Fibroblast of lung (primary cell): Measurements from ENCODE around the gene A2M. TPM values are rescaled to one million over a fixed set of nuclear protein-coding genes. Genes with fewer than 3 reads are reported as not detected.

Experiments
- DNase-seq, 2 donors: peaks; one replicate each; pipeline versions ENCODE4 v3.0.0 to v3.0.0-alpha.2; 2010; ENCODE audit warnings: low read depth in 2 of 2
- H2AFZ ChIP-seq: 2 replicates; pipeline ENCODE4 v1.5.1; 2012; ENCODE audit warnings: low read length, control low read depth, inconsistent platforms
- H3K27ac ChIP-seq: 2 replicates; pipeline ENCODE4 v1.5.1; 2011; ENCODE audit warnings: low read length, control low read depth; ENCODE audit not compliant: insufficient read depth
- H3K27me3 ChIP-seq: 2 replicates; pipeline ENCODE4 v1.5.1; 2011; ENCODE audit warnings: mild to moderate bottlenecking, low read length; ENCODE audit not compliant: control insufficient read depth, insufficient read depth
- H3K36me3 ChIP-seq: 2 replicates; pipeline ENCODE4 v1.5.1; 2011; ENCODE audit warnings: low read length; ENCODE audit not compliant: control insufficient read depth, insufficient read depth
- H3K4me1 ChIP-seq: 2 replicates; pipeline ENCODE4 v1.5.1; 2011; ENCODE audit warnings: low read length; ENCODE audit not compliant: control insufficient read depth, insufficient read depth; ENCODE audit errors: extremely low read depth
- H3K4me2 ChIP-seq: 2 replicates; pipeline ENCODE4 v1.5.1; 2011; ENCODE audit warnings: low read length, control low read depth; ENCODE audit not compliant: insufficient read depth; ENCODE audit errors: extremely low read depth
- H3K4me3 ChIP-seq, 4 experiments: fragments of 200-600 bp in 1 of 4; sonication (generic) in 1 of 4; replicated peaks in 1 of 4; 2 replicates each; pipeline ENCODE4 v1.5.1; 2011 to 2016; ENCODE audit warnings: low read length in 4 of 4, low read depth in 3 of 4, mild to moderate bottlenecking in 3 of 4, control low read depth in 2 of 4, inconsistent platforms in 1 of 4, mixed read lengths in 1 of 4; ENCODE audit not compliant: insufficient read depth in 1 of 4; ENCODE audit errors: control extremely low read depth in 1 of 4
- H3K79me2 ChIP-seq: 2 replicates; pipeline ENCODE4 v1.5.1; 2012; ENCODE audit warnings: mild to moderate bottlenecking, low read length, inconsistent platforms; ENCODE audit not compliant: control insufficient read depth, insufficient read depth
- H3K9ac ChIP-seq: 2 replicates; pipeline ENCODE4 v1.5.1; 2011; ENCODE audit warnings: mild to moderate bottlenecking, low read length, control low read depth; ENCODE audit not compliant: insufficient read depth
- H3K9me3 ChIP-seq: 2 replicates; pipeline ENCODE4 v1.5.1; 2012; ENCODE audit warnings: low read depth, low read length; ENCODE audit not compliant: control insufficient read depth, insufficient read depth
- H4K20me1 ChIP-seq: 2 replicates; pipeline ENCODE4 v1.5.1; 2011; ENCODE audit warnings: low read length; ENCODE audit not compliant: control insufficient read depth, insufficient read depth; ENCODE audit errors: extremely low read depth
- CTCF ChIP-seq, 2 donors: IDR thresholded peaks in 1 of 2; conservative IDR thresholded peaks in 1 of 2; 1 replicate in 1 of 2; 2 replicates in 1 of 2; pipeline ENCODE4 v1.5.1; 2011 to 2012; ENCODE audit warnings: low read length in 2 of 2, control low read depth in 1 of 2, inconsistent platforms in 1 of 2, low read depth in 1 of 2, mild to moderate bottlenecking in 1 of 2
- EZH2 ChIP-seq: IDR thresholded peaks from 2 replicates; pipeline ENCODE4 v1.5.1; 2012; ENCODE audit warnings: low read length, control low read depth, mild to moderate bottlenecking; ENCODE audit errors: missing control alignments
- polyA plus RNA-seq, 2 donors: library from polyadenylated mRNA; depleted of rRNA in 1 of 2; stranded (reverse) in 1 of 2; unstranded in 1 of 2; fragments of >200 nt; gene quantifications; 2 replicates each; pipeline ENCODE4 v1.2.1, GENCODE V29; 2011 to 2012; ENCODE audit warnings: missing spikeins in 1 of 2
- total RNA-seq: library from RNA; depleted of rRNA; stranded (reverse); fragments of >200 nt; gene quantifications from 2 replicates; pipeline ENCODE4 v1.2.1, GENCODE V29; 2014

Gene A2M
- total and polyA plus RNA-seq, 2 donors (not counting 1 experiment from before 2014, with no cell fraction given): 95.0 to 300 TPM

GRCh38 chr12:9066183-9066623 is 49.5 kb downstream of the A2M start:
- Histone ChIP-seq H3K27ac (no peak overlapping the region), H3K4me2 (no peak overlapping the region), H3K36me3 (no peaks in the 10 kb centered on the region), H4K20me1 (no peaks in the 10 kb centered on the region), H3K27me3 (no peaks in the 10 kb centered on the region), H3K4me1 (no peaks in the 10 kb centered on the region), H3K79me2 (no peaks in the 10 kb centered on the region), H3K4me3 (no peak overlapping the region), H2AFZ (no peak overlapping the region), H3K9ac (no peak overlapping the region), H3K9me3 (no peaks in the 10 kb centered on the region)
- TF ChIP-seq CTCF (conservative IDR thresholded peaks at IDR 0.05 in 1 of 2, IDR thresholded peaks at IDR 0.05 in 1 of 2; ENCODE audit: low read depth in 1 of 2, low read length in 2 of 2) (no peak), EZH2 (no peak)
- DNase-seq: no peak

GRCh38 chr12:9065607-9065856 is 50.2 kb downstream of the A2M start:
- peak overlapping the region; percentile 12 for H3K9ac ChIP-seq
- no peaks in the 10 kb centered on the region for H3K4me1 ChIP-seq
- H3K27ac ChIP-seq: no peak overlapping the region
- H2AFZ ChIP-seq: peak overlapping the region; percentile 73
- H3K79me2 ChIP-seq: no peaks in the 10 kb centered on the region
- peak overlapping the region; percentile 61 for H3K4me2 ChIP-seq
- no peaks in the 10 kb centered on the region for H3K27me3 ChIP-seq
- no peaks in the 10 kb centered on the region for H3K9me3 ChIP-seq
- DNase-seq: no peak
- no peaks in the 10 kb centered on the region for H3K36me3 ChIP-seq
- H3K4me3 ChIP-seq: peak overlapping the region in 3 of 4 experiments; percentile 31 to 80 (median 36)
- no peaks in the 10 kb centered on the region for H4K20me1 ChIP-seq
- TF ChIP-seq EZH2: no peak
- TF ChIP-seq CTCF (conservative IDR thresholded peaks at IDR 0.05 in 1 of 2, IDR thresholded peaks at IDR 0.05 in 1 of 2; ENCODE audit: low read depth in 1 of 2, low read length in 2 of 2): no peak

GRCh38 chr12:9064815-9065606 is 50.7 kb downstream of the A2M start:
- Histone ChIP-seq H3K4me3 (peak overlapping the region; percentile 64 to 80 (median 72)), H4K20me1 (no peaks in the 10 kb centered on the region), H3K9ac (peak overlapping the region; percentile 68), H3K4me2 (peak overlapping the region; percentile 75), H3K36me3 (no peaks in the 10 kb centered on the region), H3K9me3 (no peaks in the 10 kb centered on the region), H3K4me1 (no peaks in the 10 kb centered on the region), H3K79me2 (no peaks in the 10 kb centered on the region), H3K27me3 (no peaks in the 10 kb centered on the region), H3K27ac (peak overlapping the region; percentile 44), H2AFZ (peak overlapping the region; percentile 73)
- peak; percentile 46 to 55 for DNase-seq
- TF ChIP-seq EZH2 (no peak), CTCF (conservative IDR thresholded peaks at IDR 0.05 in 1 of 2, IDR thresholded peaks at IDR 0.05 in 1 of 2; ENCODE audit: low read depth in 1 of 2, low read length in 2 of 2) (no peak)
